Vagina (tissue), 2 donors: ENCODE measurements around the gene CPNE6. TPM values are rescaled to one million over a fixed set of nuclear protein-coding genes. Genes with fewer than 3 reads are reported as not detected.

Experiments used
- DNase-seq, 2 donors: peaks; one replicate each; pipeline ENCODE4 v3.0.0-alpha.2; 2017; ENCODE audit errors: extremely low spot score in 2 of 2
- H3K27ac ChIP-seq: fragments of 200-600 bp; sonication (generic); one replicate; pipeline ENCODE4 v1.5.1; 2019
- H3K27me3 ChIP-seq: fragments of 200-600 bp; sonication (generic); one replicate; pipeline ENCODE4 v1.5.1; 2019
- H3K36me3 ChIP-seq, 2 donors: fragments of 200-600 bp; sonication (generic); one replicate each; pipeline ENCODE4 v1.5.1; 2017 to 2019
- H3K4me1 ChIP-seq: fragments of 200-600 bp; sonication (generic); one replicate; pipeline ENCODE4 v1.5.1; 2019
- H3K4me3 ChIP-seq, 2 donors: fragments of 200-600 bp; sonication (generic); 1 replicate in 1 of 2; 2 replicates in 1 of 2; pipeline ENCODE4 v1.5.1; 2016 to 2019
- H3K9me3 ChIP-seq: fragments of 200-600 bp; sonication (generic); one replicate; pipeline ENCODE4 v1.5.1; 2019
- CTCF ChIP-seq, 3 experiments: fragments of 450-650 bp in 2 of 3; fragments of 200-600 bp in 1 of 3; sonication (generic) in 1 of 3; IDR thresholded peaks; one replicate each; pipeline ENCODE4 v1.5.1; 2017 to 2019; ENCODE audit warnings: antibody characterized with exemption in 3 of 3, mild to moderate bottlenecking in 2 of 3, moderate library complexity in 2 of 3
- POLR2A ChIP-seq, 2 donors: fragments of 450-650 bp; IDR thresholded peaks; one replicate each; pipeline ENCODE4 v1.6.1; 2017; ENCODE audit warnings: antibody characterized with exemption in 2 of 2, mild to moderate bottlenecking in 2 of 2, moderate library complexity in 2 of 2
- POLR2AphosphoS5 ChIP-seq, 2 donors: sonication (generic); formaldehyde crosslinking; IDR thresholded peaks; one replicate each; pipeline ENCODE4 v1.9.0; 2017; ENCODE audit warnings: antibody characterized with exemption in 2 of 2, mild to moderate bottlenecking in 2 of 2, low read depth in 1 of 2; ENCODE audit not compliant: insufficient read depth in 1 of 2
- intact Hi-C: fragments of 100-400 bp; cut with DNase I; formaldehyde crosslinking; loops from one replicate; pipeline ENCODE4 v1.15.1; 2023
- total RNA-seq: library from RNA; depleted of rRNA; stranded (reverse); fragments of >200 nt; gene quantifications from one replicate; pipeline ENCODE4 v1.2.3, GENCODE V29; 2016

Gene CPNE6
- total RNA-seq, 1 donor from 2014 or later: not detected

GRCh38 chr14:24064856-24065255 lies 6.5 kb upstream of the CPNE6 start:
- H3K27ac ChIP-seq: no peak overlapping the region
- no peak for TF ChIP-seq POLR2AphosphoS5 (IDR thresholded peaks at IDR 0.05; ENCODE audit: insufficient read depth in 1 of 2, low read depth in 1 of 2)
- TF ChIP-seq CTCF (IDR thresholded peaks at IDR 0.05): no peak
- DNase-seq: no peak
- no peaks in the 10 kb centered on the region for H3K9me3 ChIP-seq
- H3K27me3 ChIP-seq: no peaks in the 10 kb centered on the region
- no peaks in the 10 kb centered on the region for H3K4me1 ChIP-seq
- intact Hi-C loops: no loop called here
- no peak overlapping the region for H3K4me3 ChIP-seq
- no peaks in the 10 kb centered on the region for H3K36me3 ChIP-seq

- Histone ChIP-seq H3K9me3 (no peaks in the 10 kb centered on the region), H3K27me3 (no peaks in the 10 kb centered on the region), H3K4me3 (no peak overlapping the region), H3K36me3 (no peaks in the 10 kb centered on the region), H3K4me1 (no peaks in the 10 kb centered on the region), H3K27ac (no peak overlapping the region)
- TF ChIP-seq POLR2A (IDR thresholded peaks at IDR 0.05) (no peak), CTCF (IDR thresholded peaks at IDR 0.05) (no peak), POLR2AphosphoS5 (IDR thresholded peaks at IDR 0.05; ENCODE audit: insufficient read depth in 1 of 2, low read depth in 1 of 2) (no peak)
- no peak for DNase-seq
- intact Hi-C loops: no loop called here
Observed at GRCh38 chr14:24065408-24065807, 6.0 kb upstream of the CPNE6 start.

- Histone ChIP-seq H3K27ac (no peak overlapping the region), H3K9me3 (no peaks in the 10 kb centered on the region), H3K4me1 (no peaks in the 10 kb centered on the region), H3K27me3 (no peaks in the 10 kb centered on the region), H3K36me3 (no peaks in the 10 kb centered on the region), H3K4me3 (no peak overlapping the region)
- intact Hi-C loops: no loop called here
- no peak for DNase-seq
- TF ChIP-seq POLR2AphosphoS5 (IDR thresholded peaks at IDR 0.05; ENCODE audit: insufficient read depth in 1 of 2, low read depth in 1 of 2) (no peak), CTCF (IDR thresholded peaks at IDR 0.05) (no peak), POLR2A (IDR thresholded peaks at IDR 0.05) (no peak)
Observed at GRCh38 chr14:24066496-24067132, 4.7 kb upstream of the CPNE6 start.

- TF ChIP-seq POLR2AphosphoS5 (IDR thresholded peaks at IDR 0.05; ENCODE audit: insufficient read depth in 1 of 2, low read depth in 1 of 2): no peak
- no peak for TF ChIP-seq CTCF (IDR thresholded peaks at IDR 0.05)
- no peak for TF ChIP-seq POLR2A (IDR thresholded peaks at IDR 0.05)
- no peaks in the 10 kb centered on the region for H3K9me3 ChIP-seq
- intact Hi-C loops: no loop called here
- H3K27ac ChIP-seq: no peak overlapping the region
- no peaks in the 10 kb centered on the region for H3K27me3 ChIP-seq
- no peak for DNase-seq
- no peaks in the 10 kb centered on the region for H3K36me3 ChIP-seq
- H3K4me1 ChIP-seq: peaks cover 4% of the 10 kb centered on the region
- no peak overlapping the region for H3K4me3 ChIP-seq
Observed at GRCh38 chr14:24067133-24068082, 4.0 kb upstream of the CPNE6 start.
